HepG2 (cell line): ENCODE measurements around the gene INTS1. TPM values are rescaled to one million over a fixed set of nuclear protein-coding genes. Genes with fewer than 3 reads are reported as not detected.

Experiments
- ATAC-seq: fragments of 200-7000 bp; cut with Tn5 transposase; 3 replicates; pipeline ENCODE4 v1.9.1; 2020; ENCODE audit warnings: mild to moderate bottlenecking, moderate library complexity
- BruUV-seq: library from RNA; stranded (reverse); fragments of 400-500 nt; replicated peaks from 2 replicates; lab custom pipeline; 2021; lab: Mats Ljungman, UMichigan
- CTCF ChIA-PET: fragments of 300-600 bp; formaldehyde crosslinking; extraction: SDS; loops from one replicate; lab custom pipeline; 2021; ENCODE audit warnings: low total read pairs, inconsistent platforms, low intra/inter-chr PET ratio; lab: Yijun Ruan, JAX
- POLR2A ChIA-PET: fragments of 350-600 bp; sonication (Branson Sonifier 250); formaldehyde crosslinking; loops from one replicate; lab custom pipeline; 2020; ENCODE audit warnings: antibody characterized with exemption, inconsistent platforms; lab: Yijun Ruan, JAX
- DNase-seq: peaks from one replicate; pipeline ENCODE4 v3.0.0-alpha.2; 2015; ENCODE audit warnings: low spot score
- FAIRE-seq: peaks from 3 replicates; lab custom pipeline; 2011; peaks lifted over from hg19 to GRCh38; lab: Jason Lieb, UNC
- H2AFZ ChIP-seq: one replicate; pipeline ENCODE4 v1.6.1; 2011; ENCODE audit warnings: low read length, inconsistent platforms
- H3K27ac ChIP-seq: fragments of 300-600 bp; 3 replicates; pipeline ENCODE4 v1.8.0; 2011; ENCODE audit warnings: mixed run types, mild to moderate bottlenecking, mixed read lengths, low read length, inconsistent platforms; ENCODE audit not compliant: insufficient read depth; ENCODE audit errors: extremely low read length
- H3K27me3 ChIP-seq, 2 experiments: fragments of 200-600 bp in 1 of 2; 2 replicates in 1 of 2; 3 replicates in 1 of 2; pipeline versions ENCODE4 v1.6.0 to v1.8.0; 2011; ENCODE audit warnings: low read length in 2 of 2, mild to moderate bottlenecking in 2 of 2, moderate library complexity in 2 of 2, inconsistent platforms in 1 of 2; ENCODE audit not compliant: insufficient read depth in 2 of 2, control insufficient read depth in 1 of 2
- H3K36me3 ChIP-seq, 2 experiments: fragments of 200-600 bp in 1 of 2; replicated peaks in 1 of 2; 2 replicates in 1 of 2; 3 replicates in 1 of 2; pipeline versions ENCODE4 v1.5.1 to v1.8.0; 2011; ENCODE audit warnings: low read length in 2 of 2, inconsistent platforms in 1 of 2; ENCODE audit not compliant: insufficient read depth in 2 of 2, control insufficient read depth in 1 of 2
- H3K4me1 ChIP-seq: 2 replicates; pipeline ENCODE4 v1.5.1; 2012; ENCODE audit warnings: low read length, inconsistent platforms; ENCODE audit not compliant: insufficient read depth
- H3K4me2 ChIP-seq: 2 replicates; pipeline ENCODE4 v1.6.0; 2011; ENCODE audit warnings: low read depth, low read length, inconsistent platforms
- H3K4me3 ChIP-seq, 3 experiments: fragments of 200-600 bp in 1 of 3; sonication (generic), shearing (Covaris generic) in 1 of 3; replicated peaks in 1 of 3; 2 replicates each; pipeline ENCODE4 v1.5.1; 2011 to 2016; ENCODE audit warnings: low read length in 3 of 3, inconsistent platforms in 2 of 3, low read depth in 2 of 3, mild to moderate bottlenecking in 2 of 3, control low read depth in 1 of 3, mixed read lengths in 1 of 3; ENCODE audit not compliant: insufficient read depth in 1 of 3
- H3K79me2 ChIP-seq: one replicate; pipeline ENCODE4 v1.6.1; 2011; ENCODE audit warnings: low read length, inconsistent platforms; ENCODE audit not compliant: insufficient read depth
- H3K9ac ChIP-seq: 2 replicates; pipeline ENCODE4 v1.6.0; 2011; ENCODE audit warnings: mild to moderate bottlenecking, low read depth, low read length, inconsistent platforms; ENCODE audit not compliant: insufficient read depth
- H3K9me3 ChIP-seq: 2 replicates; pipeline ENCODE4 v1.5.1; 2012; ENCODE audit warnings: mild to moderate bottlenecking, low read length
- H4K20me1 ChIP-seq: 2 replicates; pipeline ENCODE4 v1.6.0; 2011; ENCODE audit warnings: inconsistent platforms, mild to moderate bottlenecking, low read length, moderate library complexity; ENCODE audit not compliant: insufficient read depth
- HCFC1 ChIP-seq: fragments of 150-350 bp; IDR thresholded peaks from 2 replicates; pipeline ENCODE4 v1.6.1; 2014; ENCODE audit warnings: low read depth, low read length
- HNF1B ChIP-seq: sonication (generic); formaldehyde crosslinking; IDR thresholded peaks from 2 replicates; pipeline ENCODE4 v1.5.1; 2020; ENCODE audit warnings: mild to moderate bottlenecking, moderate library complexity, missing genetic modification reagents
- JUN ChIP-seq: sonication (generic); formaldehyde crosslinking; IDR thresholded peaks from 2 replicates; pipeline ENCODE4 v1.4.0; 2020; ENCODE audit warnings: mild to moderate bottlenecking, missing genetic modification reagents
- MAF1 ChIP-seq: sonication (generic); formaldehyde crosslinking; IDR thresholded peaks from 2 replicates; pipeline ENCODE4 v1.5.0; 2020; ENCODE audit warnings: missing genetic modification reagents, borderline replicate concordance
- NR2F6 ChIP-seq, 2 experiments: IDR thresholded peaks; 2 replicates each; pipeline ENCODE4 v1.6.1; 2016; ENCODE audit warnings: antibody characterized with exemption in 1 of 2, mild to moderate bottlenecking in 1 of 2
- SCMH1 ChIP-seq: sonication (generic); formaldehyde crosslinking; IDR thresholded peaks from 2 replicates; pipeline ENCODE4 v1.9.0; 2021; ENCODE audit warnings: missing genetic modification reagents, mild to moderate bottlenecking, borderline replicate concordance
- ZBTB33 ChIP-seq: sonication (generic); formaldehyde crosslinking; IDR thresholded peaks from 2 replicates; pipeline ENCODE4 v1.4.0; 2020; ENCODE audit warnings: missing genetic modification reagents
- ZGPAT ChIP-seq: IDR thresholded peaks from 2 replicates; pipeline ENCODE4 v1.6.1; 2016; ENCODE audit warnings: mild to moderate bottlenecking
- ZIK1 ChIP-seq: sonication (generic); formaldehyde crosslinking; IDR thresholded peaks from 2 replicates; pipeline ENCODE4 v1.5.0; 2020; ENCODE audit warnings: mild to moderate bottlenecking, low read depth, missing genetic modification reagents, borderline replicate concordance
- ZNF430 ChIP-seq: sonication (generic); formaldehyde crosslinking; IDR thresholded peaks from 2 replicates; pipeline ENCODE4 v1.9.0; 2021; ENCODE audit warnings: mild to moderate bottlenecking, missing genetic modification reagents
- ZNF446 ChIP-seq: sonication (generic); formaldehyde crosslinking; IDR thresholded peaks from 2 replicates; pipeline ENCODE4 v1.5.0; 2020; ENCODE audit warnings: mild to moderate bottlenecking, missing genetic modification reagents
- ZNF615 ChIP-seq: sonication (generic); formaldehyde crosslinking; IDR thresholded peaks from 2 replicates; pipeline ENCODE4 v1.5.0; 2020; ENCODE audit warnings: mild to moderate bottlenecking, missing genetic modification reagents, borderline replicate concordance
- WGBS: methylation state at CpG from one replicate; pipeline ENCODE4 v1.1.6; 2017; ENCODE audit warnings: low lambda C conversion rate; 5-methylcytosine and 5-hydroxymethylcytosine counted together
- in situ Hi-C: cut with HindIII; loops from 2 replicates; pipeline ENCODE4 v1.10.0; 2017; ENCODE audit warnings: low pct_unique_long_range_greater_than_20kb; ENCODE audit not compliant: extremely low pct_ligation_motif_present
- intact Hi-C: fragments of 100-400 bp; cut with micrococcal nuclease; formaldehyde crosslinking; loops from one replicate; pipeline ENCODE4 v1.10.0; 2022; ENCODE audit not compliant: unreplicated experiment
- polyA plus RNA-seq, 8 experiments: library from polyadenylated mRNA; depleted of rRNA in 3 of 8; stranded (reverse) in 7 of 8; unstranded in 1 of 8; fragments of >200 nt; fragmentation: Illumina TruSeq in 4 of 8; extraction: Trizol in 4 of 8; gene quantifications; 2 replicates each; pipeline versions ENCODE4 v1.2.1 to v1.2.3, GENCODE V29; 2011 to 2016; ENCODE audit warnings: low read depth in 4 of 8, missing spikeins in 1 of 8, mixed read lengths in 1 of 8; ENCODE audit not compliant: insufficient read depth in 1 of 8
- total RNA-seq, 5 experiments: library from RNA; depleted of rRNA; stranded (reverse); fragments of >200 nt; fragmentation: Illumina TruSeq; extraction: Trizol; gene quantifications; 2 replicates each; pipeline ENCODE4 v1.2.3, GENCODE V29; 2016; ENCODE audit warnings: low read depth in 1 of 5
- TF ChIP-seq, protein P1 (sequence below): sonication (generic); formaldehyde crosslinking; IDR thresholded peaks from 2 replicates; pipeline ENCODE4 v1.5.1; 2020; ENCODE audit warnings: missing genetic modification reagents, mild to moderate bottlenecking, borderline replicate concordance
- TF ChIP-seq, protein P2 (sequence below): sonication (generic); formaldehyde crosslinking; IDR thresholded peaks from 2 replicates; pipeline ENCODE4 v1.4.0; 2020; ENCODE audit warnings: missing genetic modification reagents

Gene INTS1
- total and polyA plus RNA-seq, 2 of the 13 experiments (the other 11 are each of a cell fraction or from before 2014, with no cell fraction given) = 13.7 to 29.0 TPM

- H3K27ac ChIP-seq = no peak overlapping the region
- intact Hi-C loops = no loop called here
- DNase-seq = no peak
- H3K9me3 ChIP-seq = no peaks in the 10 kb centered on the region
- 17% methylated on average over 5 of the region's 5 CpGs for WGBS
- no peak overlapping the region for H3K4me3 ChIP-seq
- FAIRE-seq = no peak
- ATAC-seq = no peak
- peaks cover 11 to 44% of the 10 kb centered on the region in 2 experiments; a peak in 4 of 5 replicates for H3K27me3 ChIP-seq
- no peaks in the 10 kb centered on the region for H3K79me2 ChIP-seq
- H3K9ac ChIP-seq = no peak overlapping the region
- no peak overlapping the region for H3K4me2 ChIP-seq
- no peaks in the 10 kb centered on the region for H3K36me3 ChIP-seq
- peaks cover 14% of the 10 kb centered on the region for H3K4me1 ChIP-seq
- ChIA-PET CTCF (no interaction called here), POLR2A (no interaction called here)
- TF ChIP-seq ZGPAT (CRISPR knock-in tag) (no peak), HCFC1 (no peak), ZNF615 (CRISPR knock-in tag) (no peak), JUN (CRISPR knock-in tag) (no peak), HNF1B (CRISPR knock-in tag) (no peak), ZIK1 (CRISPR knock-in tag) (no peak), ZNF446 (CRISPR knock-in tag) (no peak), ZBTB33 (no peak), NR2F6 (IDR thresholded peaks at IDR 0.05) (no peak), NR2F6 (CRISPR knock-in tag; IDR thresholded peaks at IDR 0.05) (no peak), SCMH1 (CRISPR knock-in tag) (no peak), MAF1 (CRISPR knock-in tag) (no peak), ZNF430 (no peak)
- TF ChIP-seq, protein P1, sequence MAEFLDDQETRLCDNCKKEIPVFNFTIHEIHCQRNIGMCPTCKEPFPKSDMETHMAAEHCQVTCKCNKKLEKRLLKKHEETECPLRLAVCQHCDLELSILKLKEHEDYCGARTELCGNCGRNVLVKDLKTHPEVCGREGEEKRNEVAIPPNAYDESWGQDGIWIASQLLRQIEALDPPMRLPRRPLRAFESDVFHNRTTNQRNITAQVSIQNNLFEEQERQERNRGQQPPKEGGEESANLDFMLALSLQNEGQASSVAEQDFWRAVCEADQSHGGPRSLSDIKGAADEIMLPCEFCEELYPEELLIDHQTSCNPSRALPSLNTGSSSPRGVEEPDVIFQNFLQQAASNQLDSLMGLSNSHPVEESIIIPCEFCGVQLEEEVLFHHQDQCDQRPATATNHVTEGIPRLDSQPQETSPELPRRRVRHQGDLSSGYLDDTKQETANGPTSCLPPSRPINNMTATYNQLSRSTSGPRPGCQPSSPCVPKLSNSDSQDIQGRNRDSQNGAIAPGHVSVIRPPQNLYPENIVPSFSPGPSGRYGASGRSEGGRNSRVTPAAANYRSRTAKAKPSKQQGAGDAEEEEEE (CRISPR knock-in tag) = no peak
- TF ChIP-seq, protein P2, sequence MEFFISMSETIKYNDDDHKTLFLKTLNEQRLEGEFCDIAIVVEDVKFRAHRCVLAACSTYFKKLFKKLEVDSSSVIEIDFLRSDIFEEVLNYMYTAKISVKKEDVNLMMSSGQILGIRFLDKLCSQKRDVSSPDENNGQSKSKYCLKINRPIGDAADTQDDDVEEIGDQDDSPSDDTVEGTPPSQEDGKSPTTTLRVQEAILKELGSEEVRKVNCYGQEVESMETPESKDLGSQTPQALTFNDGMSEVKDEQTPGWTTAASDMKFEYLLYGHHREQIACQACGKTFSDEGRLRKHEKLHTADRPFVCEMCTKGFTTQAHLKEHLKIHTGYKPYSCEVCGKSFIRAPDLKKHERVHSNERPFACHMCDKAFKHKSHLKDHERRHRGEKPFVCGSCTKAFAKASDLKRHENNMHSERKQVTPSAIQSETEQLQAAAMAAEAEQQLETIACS (CRISPR knock-in tag) = no peak
- no TSS peak for BruUV-seq
- H2AFZ ChIP-seq = no peak overlapping the region
- no peaks in the 10 kb centered on the region for H4K20me1 ChIP-seq
- in situ Hi-C loops = no loop called here
These were observed 80.9 kb downstream of the INTS1 start for GRCh38 chr7:1423264-1423811.
